Eye (tissue), 1 donor: ENCODE results near the gene DPM1.

Experiments used
- DNase-seq: peaks from one replicate; pipeline ENCODE4 v3.0.0-alpha.2; 2015

Gene DPM1

GRCh38 chr20:50929299-50930138, 28.8 kb downstream of the DPM1 start:
- peak; percentile 98 for DNase-seq

GRCh38 chr20:50928469-50928868, 29.9 kb downstream of the DPM1 start:
- DNase-seq: no peak

- no peak for DNase-seq
Measured at GRCh38 chr20:50926530-50926929, 31.8 kb downstream of the DPM1 start.

- no peak for DNase-seq
Measured at GRCh38 chr20:50924261-50924920, 33.9 kb downstream of the DPM1 start.

- DNase-seq: no peak
Measured at GRCh38 chr20:50921803-50922501, 36.4 kb downstream of the DPM1 start.

- DNase-seq: no peak
Measured at GRCh38 chr20:50920997-50921396, 37.3 kb downstream of the DPM1 start.

- DNase-seq: no peak
Measured at GRCh38 chr20:50919567-50919966, 38.8 kb downstream of the DPM1 start.

GRCh38 chr20:50918403-50918802, 39.9 kb downstream of the DPM1 start:
- DNase-seq: no peak

GRCh38 chr20:50916934-50917333, 41.4 kb downstream of the DPM1 start:
- no peak for DNase-seq

GRCh38 chr20:50916257-50916656, 42.1 kb downstream of the DPM1 start:
- DNase-seq: peak; percentile 45

GRCh38 chr20:50915424-50915823, 42.9 kb downstream of the DPM1 start:
- DNase-seq: no peak

GRCh38 chr20:50913690-50914375, 44.5 kb downstream of the DPM1 start:
- no peak for DNase-seq

GRCh38 chr20:50911716-50912115, 46.6 kb downstream of the DPM1 start:
- DNase-seq: no peak

GRCh38 chr20:50911030-50911429, 47.3 kb downstream of the DPM1 start:
- DNase-seq: no peak

GRCh38 chr20:50909413-50909812, 48.9 kb downstream of the DPM1 start:
- no peak for DNase-seq

GRCh38 chr20:50904067-50904570, 54.2 kb downstream of the DPM1 start:
- DNase-seq: no peak

GRCh38 chr20:50903353-50904051, 54.8 kb downstream of the DPM1 start:
- no peak for DNase-seq

GRCh38 chr20:50901301-50901700, 57.0 kb downstream of the DPM1 start:
- DNase-seq: no peak

- DNase-seq: no peak
Measured at GRCh38 chr20:50900261-50900660, 58.1 kb downstream of the DPM1 start.

- no peak for DNase-seq
Measured at GRCh38 chr20:50898475-50898874, 59.9 kb downstream of the DPM1 start.

GRCh38 chr20:50895111-50895830, 63.1 kb downstream of the DPM1 start:
- no peak for DNase-seq

GRCh38 chr20:50893620-50894019, 64.7 kb downstream of the DPM1 start:
- DNase-seq: no peak
